Stimulated activated CD4-positive, alpha-beta T cell treated with anti-CD3 and anti-CD28 coated beads, Interleukin-15, amount 100 ng/mL, for 1 hour (primary cell): ENCODE measurements around the gene CRB2.

ENCODE experiments used
- DNase-seq, 2 donors: peaks; one replicate each; pipeline ENCODE4 v3.0.0-alpha.2; 2020; ENCODE audit warnings: low read depth in 1 of 2, low spot score in 1 of 2

The CRB2 gene

DNA sequence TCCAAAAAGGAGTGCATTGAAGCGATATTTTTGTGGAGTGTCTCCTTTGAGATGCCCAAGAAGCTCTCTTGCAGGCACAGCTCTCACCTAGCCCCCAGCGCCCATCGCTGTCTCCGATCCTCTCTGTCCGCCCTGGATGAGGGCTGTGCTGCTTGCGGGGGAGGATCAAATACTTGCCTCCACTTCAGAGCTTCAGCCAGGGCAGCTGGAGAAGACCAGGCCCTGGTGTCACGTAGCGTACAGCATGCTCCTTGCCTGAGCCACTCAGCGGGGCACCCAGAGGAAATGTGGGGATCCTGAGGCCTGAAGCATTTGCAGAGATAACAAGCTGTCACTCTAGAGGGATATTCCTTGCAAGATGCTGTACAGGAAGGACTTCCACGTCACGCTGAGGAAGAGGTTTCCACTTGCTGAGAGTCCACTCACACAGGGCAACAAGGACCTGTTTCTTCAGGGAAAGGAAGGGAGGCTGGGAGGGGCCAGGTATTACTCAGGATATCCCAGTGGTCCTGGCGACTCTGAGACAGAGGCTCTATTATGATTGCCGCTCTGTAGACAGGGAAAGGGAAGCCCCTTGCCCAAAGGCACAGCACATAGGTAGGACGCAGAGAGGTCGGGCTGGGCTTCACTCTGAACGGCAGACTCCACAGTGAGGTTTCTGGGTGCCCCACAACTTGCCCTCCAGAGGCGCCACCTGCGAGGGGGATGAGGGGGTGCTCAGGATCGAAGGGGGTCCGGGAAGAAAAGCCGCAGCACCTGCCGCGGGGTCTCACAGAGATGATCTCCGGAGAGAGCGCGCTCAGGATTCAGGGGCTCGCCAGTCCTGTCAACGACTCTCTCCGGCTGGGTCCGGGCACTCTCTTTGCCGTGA lies 64.0 kb downstream of the CRB2 start:
- DNase-seq = no peak

- DNase-seq = no peak
Measured at GRCh38 chr9:123420592-123421111, 64.7 kb downstream of the CRB2 start.

DNA sequence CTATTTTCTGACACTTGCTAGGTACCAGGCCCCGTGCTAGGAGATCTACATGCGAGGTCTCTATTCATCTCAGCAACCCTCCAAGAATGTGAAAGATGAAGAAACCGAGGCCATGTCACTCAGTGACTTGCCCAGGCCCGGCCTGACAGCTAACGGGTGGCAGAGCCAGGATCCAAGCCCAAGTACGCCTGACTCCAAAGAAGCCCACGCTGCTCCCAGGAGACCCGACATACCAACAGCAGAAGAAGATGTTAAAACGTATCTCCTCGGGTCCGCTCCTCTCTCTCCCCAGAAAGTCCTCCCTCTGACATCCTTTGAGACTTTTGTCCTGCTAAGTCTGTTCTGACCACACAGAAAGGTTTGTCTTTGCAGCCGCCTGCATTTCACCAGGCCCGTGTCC lies 65.2 kb downstream of the CRB2 start:
- no peak for DNase-seq

GRCh38 chr9:123421801-123422455 lies 65.9 kb downstream of the CRB2 start:
- DNase-seq = no peak

GRCh38 chr9:123422635-123423310 lies 66.8 kb downstream of the CRB2 start:
- DNase-seq = no peak

GRCh38 chr9:123423311-123423640 lies 67.3 kb downstream of the CRB2 start:
- DNase-seq = no peak

DNA sequence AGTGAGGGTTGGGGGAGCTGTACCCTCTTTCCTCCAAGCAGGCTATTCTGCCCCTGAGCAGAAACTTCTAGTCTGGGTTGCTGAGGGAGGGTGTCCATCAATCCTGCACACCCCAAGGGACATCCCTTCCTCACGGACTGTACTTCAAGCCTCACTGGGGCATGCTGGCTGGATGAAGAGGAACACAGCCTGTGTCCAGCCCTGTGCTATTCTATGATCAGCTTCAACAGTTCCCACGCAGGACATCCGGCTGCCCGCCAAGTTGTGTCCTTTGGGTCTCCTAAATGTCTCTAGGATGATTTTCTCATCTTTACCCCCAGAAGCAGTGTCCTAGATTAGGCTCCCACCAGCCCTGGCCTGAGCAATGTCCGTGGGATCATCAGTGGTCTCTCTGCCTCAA lies 68.1 kb downstream of the CRB2 start:
- DNase-seq = no peak

DNA sequence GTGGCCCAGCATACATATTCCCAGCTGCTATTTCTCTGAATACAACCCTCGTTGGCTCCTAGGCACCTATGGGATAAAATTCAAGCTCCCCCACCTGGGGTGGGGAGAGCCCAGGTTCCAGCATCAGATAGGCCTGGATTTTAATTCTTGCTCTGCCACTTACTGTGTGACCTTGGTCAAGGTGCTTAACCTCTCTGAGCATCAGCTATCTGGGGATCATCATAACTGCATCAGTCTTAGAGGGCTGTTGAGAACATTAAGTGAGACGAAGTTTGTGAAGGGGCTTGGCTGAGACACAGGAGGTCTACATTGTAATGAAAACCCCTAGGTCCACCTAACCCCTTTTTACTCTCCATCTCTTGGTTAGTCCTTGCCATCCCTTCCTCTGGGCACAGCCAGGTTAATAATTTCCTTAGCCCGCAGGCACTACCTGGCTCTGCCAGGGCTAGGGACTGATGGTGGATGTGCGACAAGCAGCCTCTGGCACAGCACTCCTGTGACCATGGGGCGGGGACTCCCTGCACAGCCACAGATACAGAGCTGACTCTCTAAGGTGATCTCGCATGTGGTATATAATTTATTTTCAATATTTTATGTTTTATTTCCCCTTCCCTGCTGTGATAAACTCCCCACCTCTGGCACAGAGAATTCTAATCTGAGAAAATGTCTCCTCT lies 68.7 kb downstream of the CRB2 start:
- no peak for DNase-seq

- no peak for DNase-seq
Measured at GRCh38 chr9:123425261-123425821, 69.3 kb downstream of the CRB2 start.

DNA sequence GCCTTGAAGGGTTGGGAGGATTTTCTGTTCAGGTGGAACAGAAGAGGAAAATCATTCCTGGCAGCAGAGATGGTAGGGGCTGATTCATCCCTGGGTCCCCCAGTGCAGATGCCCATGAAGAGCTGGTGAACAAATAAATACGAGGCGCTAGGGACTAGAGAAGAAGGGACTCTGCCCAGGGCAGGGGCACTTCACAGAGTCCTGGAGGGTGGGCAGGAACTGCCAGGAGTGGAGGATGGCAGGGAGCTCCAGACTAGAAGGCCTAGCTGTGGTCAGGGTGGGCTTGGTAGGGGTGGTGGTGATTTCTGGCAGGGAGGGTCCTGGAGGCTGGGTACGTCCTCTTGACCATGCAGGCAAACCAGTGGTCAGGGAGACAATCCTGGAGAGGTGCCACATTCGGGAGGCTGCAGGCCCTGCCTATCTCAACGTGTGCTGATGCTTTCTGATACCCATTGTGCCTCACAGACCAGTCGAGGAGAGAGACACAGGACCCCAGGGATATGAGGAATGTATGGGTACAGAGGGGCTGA lies 69.9 kb downstream of the CRB2 start:
- no peak for DNase-seq

DNA sequence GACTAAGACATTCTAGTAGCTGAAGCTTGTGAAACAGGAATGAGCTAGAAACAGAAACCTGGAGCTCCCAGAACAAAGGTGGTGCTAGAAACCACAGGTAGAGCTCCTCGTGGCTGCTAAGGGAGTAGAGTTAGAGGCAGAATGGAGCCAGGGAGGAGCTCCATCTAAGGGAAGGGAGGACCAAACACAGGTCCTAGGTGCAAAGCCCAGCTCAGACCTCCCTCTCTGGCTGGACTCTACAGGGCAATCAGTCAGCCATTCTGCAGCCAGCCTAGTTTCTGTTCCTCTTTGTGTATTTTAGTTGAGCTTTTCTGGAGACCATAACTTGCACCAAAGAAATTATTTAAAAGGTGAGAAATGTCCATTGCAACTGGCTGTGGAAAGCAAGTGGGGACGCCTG lies 70.4 kb downstream of the CRB2 start:
- DNase-seq = no peak
